Activated naive CD4-positive, alpha-beta T cell treated with anti-CD3 and anti-CD28 coated beads, Interleukin-2, amount 50 U/mL, for 72 hours (primary cell): Measurements from ENCODE around the gene KRTAP9-3. TPM values are rescaled to one million over a fixed set of nuclear protein-coding genes. Genes with fewer than 3 reads are reported as not detected.

Experiments
- ATAC-seq, 2 donors: fragments of 150-1000 bp; cut with Tn5 transposase; 2 replicates each; pipeline ENCODE4 v1.10.0; 2021; ENCODE audit warnings: mild to moderate bottlenecking in 2 of 2, moderate library complexity in 2 of 2
- DNase-seq, 2 donors: peaks; one replicate each; pipeline ENCODE4 v3.0.0; 2021 to 2022; ENCODE audit warnings: low spot score in 2 of 2
- H3K27ac Mint-ChIP-seq, 2 donors: one replicate each; pipeline ENCODE4 v1.8.0; 2022; ENCODE audit warnings: mild to moderate bottlenecking in 2 of 2, mixed read lengths in 2 of 2
- H3K36me3 Mint-ChIP-seq, 2 donors: one replicate each; pipeline ENCODE4 v1.8.0; 2022; ENCODE audit warnings: mixed read lengths in 2 of 2
- H3K9me3 Mint-ChIP-seq, 2 donors: one replicate each; pipeline ENCODE4 v1.8.0; 2022; ENCODE audit warnings: mixed read lengths in 2 of 2
- total RNA-seq, 2 donors: library from RNA; stranded (reverse); gene quantifications; one replicate each; pipeline ENCODE4 v1.2.3, GENCODE V29; 2022

KRTAP9-3 gene
- total RNA-seq, 2 donors from 2014 or later = not detected

DNA sequence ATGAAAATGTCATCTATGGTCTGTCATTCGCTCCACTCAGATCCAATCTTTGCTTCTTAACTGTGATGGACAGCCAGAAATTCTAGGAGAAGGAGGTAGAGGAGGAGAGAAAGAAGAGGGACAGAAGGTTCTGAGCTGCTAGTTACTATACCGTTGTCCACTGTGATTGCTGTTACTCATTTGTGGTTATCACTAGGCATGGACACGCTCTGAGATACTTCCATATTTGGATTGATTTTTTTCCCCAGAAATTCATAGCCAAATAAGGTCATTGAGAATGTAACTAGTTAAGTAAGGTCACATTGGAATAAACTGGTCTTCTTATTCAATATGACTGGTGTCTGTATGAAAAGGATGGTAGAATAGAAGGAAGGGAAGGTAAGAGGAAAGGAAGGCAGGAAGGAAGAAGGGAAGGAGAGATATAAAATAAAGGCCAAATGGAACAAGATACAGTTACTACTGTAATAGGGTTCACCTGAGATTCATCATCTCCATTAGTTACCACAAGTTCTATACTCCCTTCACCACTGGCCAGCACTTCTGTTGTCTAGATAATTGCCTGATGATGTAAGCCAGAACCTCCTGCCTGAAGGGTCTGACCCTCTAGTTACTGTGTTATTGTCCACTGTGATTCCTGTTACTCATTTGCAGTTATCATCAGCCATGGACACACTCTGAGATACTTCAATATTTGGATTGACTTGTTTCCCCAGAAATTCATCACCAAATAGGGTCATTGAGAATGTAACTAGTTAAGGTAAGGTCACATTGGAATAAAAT is 46.1 kb downstream of the KRTAP9-3 start:
- Mint-ChIP-seq H3K9me3 (peaks cover 0 to 4% of the 10 kb centered on the region in 2 donors), H3K36me3 (no peaks in the 10 kb centered on the region), H3K27ac (no peak overlapping the region)
- DNase-seq (no peak), ATAC-seq (no peak)

Other genes with a start within 250 kb of the KRTAP9-3 start
- gene KRT40, start 248.1 kb upstream of the KRTAP9-3 start, total RNA-seq = not detected
- gene KRTAP3-3, start 238.3 kb upstream of the KRTAP9-3 start, total RNA-seq = not detected
- not detected for gene KRTAP3-2, start 232.5 kb upstream of the KRTAP9-3 start, total RNA-seq
- gene KRTAP3-1, start 223.3 kb upstream of the KRTAP9-3 start, total RNA-seq = not detected
- not detected for gene KRTAP1-5, start 205.2 kb upstream of the KRTAP9-3 start, total RNA-seq
- gene KRTAP1-4, start 202.3 kb upstream of the KRTAP9-3 start, total RNA-seq = not detected
- not detected for gene KRTAP1-3, start 197.6 kb upstream of the KRTAP9-3 start, total RNA-seq
- not detected for gene KRTAP1-1, start 191.0 kb upstream of the KRTAP9-3 start, total RNA-seq
- not detected for gene KRTAP2-1, start 185.1 kb upstream of the KRTAP9-3 start, total RNA-seq
- gene KRTAP2-2, start 177.2 kb upstream of the KRTAP9-3 start, total RNA-seq = not detected
- not detected for gene KRTAP2-3, start 172.3 kb upstream of the KRTAP9-3 start, total RNA-seq
- not detected for gene KRTAP2-4, start 166.6 kb upstream of the KRTAP9-3 start, total RNA-seq
- not detected for gene KRTAP4-7, start 148.3 kb upstream of the KRTAP9-3 start, total RNA-seq
- not detected for gene KRTAP4-8, start 134.3 kb upstream of the KRTAP9-3 start, total RNA-seq
- not detected for gene KRTAP4-16, start 130.2 kb upstream of the KRTAP9-3 start, total RNA-seq
- gene KRTAP4-9, start 127.1 kb upstream of the KRTAP9-3 start, total RNA-seq = not detected
- not detected for gene KRTAP4-11, start 114.1 kb upstream of the KRTAP9-3 start, total RNA-seq
- not detected for gene KRTAP4-12, start 108.3 kb upstream of the KRTAP9-3 start, total RNA-seq
- gene KRTAP4-6, start 91.9 kb upstream of the KRTAP9-3 start, total RNA-seq = not detected
- gene KRTAP4-5, start 82.6 kb upstream of the KRTAP9-3 start, total RNA-seq = not detected
- not detected for gene KRTAP4-4, start 71.7 kb upstream of the KRTAP9-3 start, total RNA-seq
- gene KRTAP4-3, start 64.2 kb upstream of the KRTAP9-3 start, total RNA-seq = not detected
- gene KRTAP4-2, start 54.2 kb upstream of the KRTAP9-3 start, total RNA-seq = not detected
- not detected for gene KRTAP4-1, start 47.5 kb upstream of the KRTAP9-3 start, total RNA-seq
- not detected for gene KRTAP9-1, start 42.6 kb upstream of the KRTAP9-3 start, total RNA-seq
- gene KRTAP9-2, start 5.8 kb upstream of the KRTAP9-3 start, total RNA-seq = not detected
- gene KRTAP9-8, start 5.5 kb downstream of the KRTAP9-3 start, total RNA-seq = not detected
- not detected for gene KRTAP9-4, start 17.2 kb downstream of the KRTAP9-3 start, total RNA-seq
- gene KRTAP9-9, start 22.9 kb downstream of the KRTAP9-3 start, total RNA-seq = not detected
- not detected for gene KRTAP9-6, start 32.9 kb downstream of the KRTAP9-3 start, total RNA-seq
- not detected for gene KRTAP9-7, start 43.2 kb downstream of the KRTAP9-3 start, total RNA-seq
- not detected for gene KRTAP29-1, start 70.4 kb downstream of the KRTAP9-3 start, total RNA-seq
- gene KRTAP16-1, start 76.9 kb downstream of the KRTAP9-3 start, total RNA-seq = not detected
- gene KRTAP17-1, start 83.3 kb downstream of the KRTAP9-3 start, total RNA-seq = not detected
- not detected for gene KRT33A, start 118.4 kb downstream of the KRTAP9-3 start, total RNA-seq
- not detected for gene KRT33B, start 137.4 kb downstream of the KRTAP9-3 start, total RNA-seq
- not detected for gene KRT34, start 149.9 kb downstream of the KRTAP9-3 start, total RNA-seq
- gene KRT31, start 165.2 kb downstream of the KRTAP9-3 start, total RNA-seq = not detected
- not detected for gene KRT37, start 192.1 kb downstream of the KRTAP9-3 start, total RNA-seq
- gene KRT38, start 208.5 kb downstream of the KRTAP9-3 start, total RNA-seq = not detected
- not detected for gene KRT32, start 234.9 kb downstream of the KRTAP9-3 start, total RNA-seq
- not detected for gene KRT35, start 248.7 kb downstream of the KRTAP9-3 start, total RNA-seq